GM19351 (cell line): Measurements from ENCODE around the gene CACNA1C.

Experiments
- ATAC-seq: cut with Tn5 transposase; IDR thresholded peaks from one replicate; pipeline ENCODE4 v1.9.1; 2021; ENCODE audit warnings: mild to moderate bottlenecking, moderate library complexity; ENCODE audit not compliant: unreplicated experiment

Gene CACNA1C

DNA sequence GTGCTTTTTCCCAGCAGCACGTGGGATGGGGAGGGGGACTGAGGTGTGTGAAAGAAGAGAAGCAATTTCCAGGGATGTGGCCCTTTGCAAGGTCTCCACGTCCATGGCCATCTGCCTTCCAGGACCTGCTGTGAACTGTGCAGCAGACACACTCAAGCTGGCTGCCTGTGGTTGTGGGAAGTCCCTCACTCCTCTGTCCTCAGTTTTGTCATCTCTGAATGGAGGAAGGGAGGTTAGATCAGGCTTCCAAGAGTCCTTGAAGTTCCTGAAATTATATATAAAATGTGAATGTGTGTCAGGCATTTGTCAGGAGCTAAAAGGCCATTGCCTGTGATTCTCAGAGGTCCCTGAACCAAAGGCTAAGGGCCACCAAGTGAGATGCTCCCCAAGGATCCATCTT, 328.2 kb downstream of the CACNA1C start:
- ATAC-seq = no peak

DNA sequence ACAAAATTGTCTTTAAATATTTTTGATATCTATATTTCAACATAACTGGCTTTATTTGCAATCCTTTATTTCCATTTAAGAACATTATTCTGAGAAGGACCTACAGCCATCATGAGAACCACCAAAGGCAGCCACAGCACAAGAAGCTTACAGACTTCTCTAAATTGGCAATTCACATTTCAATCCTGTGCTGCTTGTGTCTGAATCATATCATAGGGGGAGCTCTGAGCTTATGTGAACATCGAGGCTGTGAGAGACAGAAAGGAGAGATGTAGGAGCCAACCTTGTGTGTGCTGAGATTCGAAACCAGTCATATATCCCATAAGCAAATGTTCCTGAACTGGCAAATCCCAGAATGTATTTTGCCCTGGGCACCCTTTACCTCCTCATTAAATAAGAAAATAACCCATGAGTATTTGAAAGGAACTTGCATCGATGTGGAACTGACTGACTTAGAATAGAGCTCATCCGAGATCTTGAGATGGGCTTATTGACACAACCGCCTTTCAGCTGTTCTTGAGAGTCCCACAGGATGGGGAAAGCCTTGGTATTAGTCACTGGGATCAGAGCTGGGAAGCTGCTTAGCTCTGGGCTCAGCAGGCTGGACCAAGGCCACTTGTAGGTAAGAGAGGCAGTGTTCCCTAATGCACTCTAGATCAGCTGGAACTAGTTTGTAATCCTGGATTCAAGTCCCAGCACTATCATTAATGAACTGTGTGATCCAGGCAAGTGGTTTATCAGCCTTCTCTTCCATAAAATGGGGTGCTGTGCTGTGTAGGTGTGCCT, 329.8 kb downstream of the CACNA1C start:
- ATAC-seq = no peak

DNA sequence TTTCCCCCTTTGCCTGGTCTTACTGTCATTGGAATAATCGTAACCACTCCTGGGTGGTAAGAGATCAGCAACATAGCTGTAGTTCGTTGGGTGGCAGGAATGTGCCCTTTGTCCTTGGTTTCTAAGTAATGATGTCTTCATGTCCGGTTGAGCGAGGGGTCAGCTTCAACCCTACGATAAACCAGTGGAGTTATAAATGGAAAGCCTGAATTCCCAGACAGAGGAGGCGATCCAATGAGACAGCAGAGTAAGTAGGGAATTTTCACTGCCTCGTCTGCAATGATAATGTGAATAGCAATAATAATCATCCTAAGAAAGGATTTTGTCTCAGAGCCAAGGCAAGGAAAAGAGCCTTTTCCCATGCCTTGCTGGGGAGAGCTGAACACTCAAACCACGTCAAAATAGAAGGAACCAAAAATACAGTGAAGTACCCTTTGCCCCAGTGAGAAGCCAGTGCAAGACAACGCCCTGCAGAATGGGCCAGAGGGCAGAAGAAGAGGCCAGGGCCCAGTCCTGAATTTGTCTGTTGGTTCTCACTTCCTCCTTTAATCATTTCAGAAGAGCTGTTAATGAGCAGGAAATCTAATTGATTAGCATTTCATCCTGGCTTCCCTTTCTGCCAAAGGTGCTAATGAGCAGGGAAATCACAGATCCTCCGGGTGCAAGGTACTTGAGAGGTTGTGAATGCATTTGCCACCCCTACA, 330.7 kb downstream of the CACNA1C start:
- ATAC-seq = no peak

DNA sequence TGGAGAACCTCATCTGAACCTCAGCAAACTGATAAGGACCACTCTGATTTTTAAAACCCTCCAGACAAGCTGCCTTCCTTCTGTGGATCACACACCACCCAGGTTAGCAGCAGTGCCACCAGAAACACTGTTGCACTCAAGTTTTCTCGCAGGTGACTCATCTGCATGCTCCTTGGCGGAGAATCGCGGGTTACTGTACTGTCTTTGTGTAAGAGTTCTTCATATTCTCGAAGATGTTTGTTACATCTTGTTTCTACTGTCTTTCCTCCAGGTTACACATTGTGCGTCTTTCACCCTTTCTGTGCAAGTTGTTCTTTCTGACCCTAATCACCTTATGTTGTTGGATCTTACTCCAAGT, 331.2 kb downstream of the CACNA1C start:
- no peak for ATAC-seq

DNA sequence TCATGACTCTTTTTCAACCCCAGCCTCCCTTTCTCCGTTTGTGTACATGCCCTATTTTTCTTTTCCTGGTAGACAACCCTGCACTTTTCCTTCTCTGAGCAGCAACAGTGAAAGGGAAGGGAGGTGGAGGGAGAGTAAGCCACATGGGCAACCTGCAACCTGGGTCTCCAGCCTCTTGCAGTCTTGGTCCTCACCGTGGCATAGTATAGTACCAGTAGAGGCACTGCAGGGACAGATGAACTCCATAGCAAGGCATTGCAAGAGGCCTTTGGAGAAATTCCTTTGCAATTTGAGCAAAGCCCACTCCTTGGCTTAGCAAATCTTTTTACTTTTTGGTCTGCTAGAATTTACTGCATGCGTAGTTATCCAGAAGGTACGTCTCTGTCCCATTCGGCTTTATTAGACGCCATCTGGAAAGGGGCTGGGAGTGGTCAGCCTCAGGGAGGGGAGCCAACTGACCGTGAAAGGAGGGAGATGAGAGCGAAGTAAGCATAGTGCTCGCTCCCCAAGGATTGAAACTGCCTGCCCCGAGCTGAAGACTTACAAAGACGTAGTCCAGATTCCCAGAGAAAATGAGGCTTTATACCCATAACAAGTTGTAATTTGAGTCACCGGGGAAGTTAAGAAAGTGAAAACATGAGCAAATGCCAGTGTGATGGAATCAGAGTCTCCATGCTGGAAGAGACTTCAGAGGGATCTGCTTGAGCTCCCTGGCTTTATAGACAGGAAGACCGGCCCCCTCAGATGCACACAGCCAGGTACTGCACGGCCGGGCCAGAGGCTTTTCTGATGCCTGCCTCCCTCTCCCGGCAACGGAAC, 332.0 kb downstream of the CACNA1C start:
- no peak for ATAC-seq

DNA sequence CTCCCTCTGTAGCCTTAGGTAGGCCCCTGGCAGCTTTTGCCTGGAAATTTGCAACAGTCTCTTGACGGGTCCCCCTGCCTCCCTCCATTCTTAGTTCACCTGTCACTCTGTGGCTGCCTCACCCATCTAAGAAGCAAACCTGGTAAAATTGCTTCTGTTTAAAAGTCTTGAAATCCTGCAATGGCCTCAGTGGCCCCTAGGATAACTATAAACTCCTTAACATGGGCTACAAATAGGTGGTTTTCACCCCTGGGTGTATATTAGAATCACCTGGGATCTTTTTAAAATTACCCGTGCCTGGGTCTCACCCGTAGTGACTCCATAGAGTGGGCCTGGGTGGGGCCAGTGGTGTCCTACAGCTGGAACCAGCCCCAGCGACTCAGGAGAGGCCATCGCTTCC, 332.7 kb downstream of the CACNA1C start:
- ATAC-seq = no peak

DNA sequence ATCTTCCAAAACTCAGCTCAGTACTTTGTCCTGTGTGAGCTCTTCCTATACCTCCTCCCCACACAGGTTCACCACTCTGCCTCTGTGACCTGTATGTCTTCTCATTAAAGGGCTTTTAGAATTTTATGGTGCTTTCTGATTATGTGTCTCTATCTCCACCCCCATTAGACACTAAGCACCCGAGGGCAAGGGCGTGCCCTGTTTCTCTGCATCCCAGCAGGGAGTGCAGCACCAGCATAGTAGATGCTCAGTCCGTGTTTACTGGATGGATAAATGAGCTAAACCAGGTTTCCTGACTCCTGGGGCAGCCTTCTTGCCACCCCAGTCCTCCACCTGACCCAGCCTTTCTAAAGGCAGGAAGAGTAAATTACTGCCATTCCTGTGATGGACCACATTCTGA, 333.8 kb downstream of the CACNA1C start:
- ATAC-seq = no peak

DNA sequence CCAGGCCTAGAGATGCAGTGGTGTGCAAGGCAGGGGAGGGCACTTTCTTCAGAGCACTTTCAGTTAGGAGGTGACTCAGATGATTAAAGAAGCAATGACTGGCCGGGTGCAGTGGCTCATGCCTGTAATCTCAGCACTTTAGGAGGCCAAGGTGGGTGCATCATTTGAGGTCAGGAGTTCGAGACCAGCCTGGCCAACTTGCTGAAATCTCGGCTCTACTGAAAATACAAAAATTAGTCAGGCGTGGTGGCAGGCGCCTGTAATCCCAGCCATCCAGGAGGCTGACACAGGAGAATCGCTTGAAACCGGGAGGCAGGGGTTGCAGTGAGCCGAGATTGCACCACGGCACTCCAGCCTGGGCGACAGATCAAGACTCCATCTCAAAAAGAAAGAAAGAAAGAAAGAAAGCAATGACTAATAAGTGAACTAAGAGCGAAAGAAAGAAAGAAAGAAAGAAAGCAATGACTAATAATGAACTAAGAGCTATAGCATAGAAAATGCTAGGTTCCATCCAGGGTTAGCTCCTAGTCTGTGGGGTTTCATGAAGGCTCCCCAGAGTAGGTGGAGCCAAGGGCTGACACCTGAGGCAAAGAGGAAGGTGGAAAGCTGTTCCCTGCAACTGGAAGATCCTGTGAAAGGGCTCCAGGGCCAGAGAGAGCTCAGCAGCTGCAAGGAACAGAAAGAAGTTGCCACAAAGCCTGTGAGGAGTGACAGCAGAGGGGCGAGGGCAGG, 334.5 kb downstream of the CACNA1C start:
- peak; percentile 78 for ATAC-seq

DNA sequence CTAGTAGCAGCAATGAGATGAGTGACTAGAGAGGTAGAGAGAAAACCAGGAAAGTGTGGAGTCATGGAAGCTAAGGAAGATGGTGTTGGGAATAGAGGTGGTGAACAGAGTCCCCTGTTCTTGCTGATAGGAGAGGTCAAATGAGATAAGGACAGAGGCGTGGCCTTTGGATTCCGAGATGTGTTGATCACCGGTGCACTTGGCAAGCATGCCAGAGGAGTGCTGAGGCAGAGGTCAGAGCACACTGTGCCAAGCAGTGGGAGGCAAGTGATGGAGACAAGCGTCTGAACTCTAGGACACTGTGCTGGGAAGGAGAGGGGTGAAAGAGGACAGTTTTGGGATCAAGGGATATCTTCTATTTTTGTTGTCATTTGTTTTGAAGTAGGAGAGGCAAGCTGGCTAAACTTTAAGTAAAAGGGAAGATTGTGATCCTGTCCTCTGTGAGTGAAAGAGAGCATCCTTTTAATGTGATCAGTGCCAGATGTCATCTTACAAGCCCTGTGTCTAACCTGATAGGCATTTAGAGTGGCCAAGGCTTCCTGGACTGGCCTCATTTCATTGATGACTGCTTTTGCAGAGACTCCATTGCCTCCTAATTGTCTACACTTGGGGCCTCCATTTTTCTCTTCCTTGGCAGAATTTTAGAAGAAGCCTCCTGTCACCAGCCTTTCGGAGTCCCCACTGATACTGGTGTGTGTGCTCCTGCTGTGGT, 336.4 kb downstream of the CACNA1C start:
- no peak for ATAC-seq

DNA sequence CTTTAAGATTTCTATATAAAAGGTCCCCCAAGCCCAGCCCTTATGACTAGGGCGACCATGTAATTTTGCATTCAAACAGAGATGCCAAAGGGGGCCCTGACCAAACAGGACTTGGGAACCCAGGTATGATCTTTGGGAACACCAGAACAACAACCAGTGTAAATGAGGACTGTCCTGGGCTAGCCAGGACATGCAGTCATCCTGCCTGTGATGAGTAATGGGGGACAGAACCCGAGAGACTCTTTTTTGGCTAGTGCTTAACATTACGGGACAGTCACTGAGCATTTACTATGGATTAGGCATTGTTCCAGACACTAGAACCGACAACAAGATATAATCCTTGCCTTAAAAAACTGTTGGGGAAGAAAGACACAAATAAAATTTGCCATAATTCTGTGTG, 337.3 kb downstream of the CACNA1C start:
- ATAC-seq = no peak

DNA sequence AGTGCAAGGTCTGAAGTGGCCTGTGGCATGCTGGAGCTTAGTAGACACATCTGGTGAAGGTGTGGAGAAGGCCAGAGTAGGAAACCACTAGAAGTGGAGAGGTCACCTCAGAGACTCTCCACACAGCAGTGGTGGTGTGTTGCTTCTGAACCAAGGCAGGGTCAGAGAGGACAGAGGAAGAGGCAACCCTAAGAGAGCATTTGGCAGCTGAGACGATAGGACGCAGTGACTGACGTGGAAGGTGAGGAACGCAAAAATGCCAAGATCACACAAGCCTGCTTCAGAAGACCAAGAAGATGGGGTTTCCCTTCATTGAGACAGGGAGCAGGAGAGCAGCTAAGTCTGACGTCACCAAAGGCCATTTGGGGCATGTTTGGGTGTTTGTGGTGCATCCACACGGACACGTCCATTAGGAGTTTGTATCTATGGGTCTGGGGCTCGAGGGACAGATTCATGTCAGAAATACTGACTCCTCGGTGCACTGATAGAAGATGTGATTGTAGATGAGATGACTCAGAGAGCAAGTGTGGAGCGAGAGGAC, 338.1 kb downstream of the CACNA1C start:
- ATAC-seq = no peak

DNA sequence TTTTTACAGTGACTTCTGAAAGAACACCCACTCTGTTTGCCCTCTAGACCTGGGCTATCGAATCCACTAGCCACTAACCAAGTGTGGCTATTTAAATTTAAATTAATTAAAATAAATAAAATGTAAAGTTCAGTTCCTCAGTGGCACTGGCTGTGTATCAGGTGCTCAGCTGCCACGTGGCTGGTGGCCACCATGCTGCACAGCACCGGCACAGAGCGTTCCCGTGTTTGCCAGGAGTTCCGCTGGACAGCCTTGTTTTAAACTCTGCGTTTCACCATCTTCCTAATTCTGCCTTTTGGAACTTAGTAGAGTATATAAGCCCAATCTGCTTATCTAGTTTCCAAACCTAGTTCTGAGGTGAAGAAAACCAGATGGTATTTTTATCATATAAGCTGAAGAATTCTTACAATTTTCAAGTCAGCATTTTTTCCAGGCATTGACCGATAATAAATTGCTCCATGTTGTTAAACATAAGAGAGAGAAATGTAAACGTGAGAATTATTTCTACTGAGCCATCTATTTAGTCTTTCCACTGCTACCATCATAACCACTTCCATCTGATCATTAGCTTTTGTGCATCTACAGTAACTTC, 339.0 kb downstream of the CACNA1C start:
- no peak for ATAC-seq

DNA sequence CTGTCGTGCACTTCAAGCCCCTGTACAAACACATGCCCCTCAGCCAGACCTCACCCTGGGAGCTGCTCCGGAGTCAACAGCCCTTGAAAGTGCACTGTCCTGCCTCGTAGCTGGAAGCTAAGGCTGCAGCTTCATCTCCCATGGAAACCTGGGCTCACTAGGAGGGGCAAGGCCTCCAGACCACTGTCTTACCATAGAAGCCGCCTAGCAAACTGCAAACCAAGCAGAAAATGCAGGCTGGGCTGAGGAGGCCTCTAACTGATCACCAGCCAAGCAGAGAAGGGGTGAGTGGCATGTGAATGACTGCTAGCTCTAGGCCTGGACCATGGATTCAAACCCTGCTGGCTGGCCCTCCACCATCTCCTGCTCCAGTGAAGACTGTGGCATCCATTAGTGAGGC, 340.2 kb downstream of the CACNA1C start:
- no peak for ATAC-seq

DNA sequence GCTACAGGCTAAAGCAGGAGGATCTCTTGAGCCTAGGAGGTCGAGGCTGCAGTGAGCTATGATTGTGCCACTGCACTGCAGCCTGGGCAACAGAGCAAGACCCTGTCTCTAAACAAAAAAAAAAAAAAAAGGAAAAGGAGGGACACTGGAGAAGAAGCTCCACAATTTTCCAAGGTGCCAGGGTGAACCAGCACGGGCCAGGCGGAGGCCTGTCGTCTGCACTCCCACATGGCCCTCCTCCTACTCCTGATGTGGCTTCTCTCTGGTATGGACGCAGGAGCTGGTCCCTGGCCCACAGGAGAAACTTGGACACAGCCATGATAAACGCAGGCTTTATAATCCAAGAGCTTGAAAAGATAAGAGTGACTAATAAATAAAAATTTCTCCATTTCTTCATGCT, 341.2 kb downstream of the CACNA1C start:
- no peak for ATAC-seq

DNA sequence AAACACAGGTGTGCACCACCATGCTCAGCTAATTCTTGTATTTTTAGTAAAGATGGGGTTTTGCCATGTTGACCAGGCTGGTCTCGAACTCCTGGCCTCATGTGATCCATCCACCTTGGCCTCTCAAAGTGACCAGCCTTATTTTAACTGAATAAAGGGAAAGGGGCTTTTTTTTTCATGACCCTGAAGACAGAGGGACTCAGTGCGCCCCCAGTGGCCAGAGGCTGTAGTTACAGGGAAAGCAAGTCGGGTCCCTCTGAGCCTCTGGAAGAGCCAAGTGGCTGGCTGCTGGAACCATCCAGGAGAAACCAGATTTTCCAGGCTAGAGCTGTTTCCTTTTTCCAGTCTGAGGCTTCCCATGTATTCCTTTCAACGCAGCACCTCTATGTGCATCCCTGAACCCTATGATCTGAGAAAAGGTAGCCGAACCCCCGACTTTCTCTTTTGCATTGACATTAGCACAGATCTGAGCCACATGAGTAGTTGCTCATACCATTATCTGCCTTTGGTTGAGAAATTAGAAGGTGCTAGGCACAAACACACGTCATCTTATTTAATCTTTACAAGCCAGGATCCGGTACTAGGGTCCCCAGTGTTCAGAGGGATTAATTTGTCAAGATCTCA, 342.7 kb downstream of the CACNA1C start:
- ATAC-seq = no peak

DNA sequence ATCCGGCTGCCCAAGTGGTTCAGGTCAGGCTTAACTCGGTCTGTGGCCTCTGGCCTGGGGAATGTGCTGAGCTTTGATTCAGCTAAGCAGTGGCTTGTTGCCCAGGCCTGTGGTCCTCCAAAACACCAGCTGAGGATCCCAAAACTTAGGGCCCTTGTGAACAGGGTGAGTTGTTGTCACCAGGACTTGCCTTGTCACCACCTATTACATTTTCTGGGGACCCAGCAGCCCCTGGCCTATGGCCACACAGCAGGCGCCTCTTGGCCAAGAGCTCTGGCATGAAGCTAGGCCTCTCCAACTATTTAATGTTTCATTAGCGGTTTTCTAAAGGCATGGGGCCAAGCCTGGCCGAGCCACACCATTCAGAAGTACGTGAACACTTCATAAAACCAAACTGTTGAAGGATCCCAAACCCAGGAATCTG, 343.7 kb downstream of the CACNA1C start:
- no peak for ATAC-seq

DNA sequence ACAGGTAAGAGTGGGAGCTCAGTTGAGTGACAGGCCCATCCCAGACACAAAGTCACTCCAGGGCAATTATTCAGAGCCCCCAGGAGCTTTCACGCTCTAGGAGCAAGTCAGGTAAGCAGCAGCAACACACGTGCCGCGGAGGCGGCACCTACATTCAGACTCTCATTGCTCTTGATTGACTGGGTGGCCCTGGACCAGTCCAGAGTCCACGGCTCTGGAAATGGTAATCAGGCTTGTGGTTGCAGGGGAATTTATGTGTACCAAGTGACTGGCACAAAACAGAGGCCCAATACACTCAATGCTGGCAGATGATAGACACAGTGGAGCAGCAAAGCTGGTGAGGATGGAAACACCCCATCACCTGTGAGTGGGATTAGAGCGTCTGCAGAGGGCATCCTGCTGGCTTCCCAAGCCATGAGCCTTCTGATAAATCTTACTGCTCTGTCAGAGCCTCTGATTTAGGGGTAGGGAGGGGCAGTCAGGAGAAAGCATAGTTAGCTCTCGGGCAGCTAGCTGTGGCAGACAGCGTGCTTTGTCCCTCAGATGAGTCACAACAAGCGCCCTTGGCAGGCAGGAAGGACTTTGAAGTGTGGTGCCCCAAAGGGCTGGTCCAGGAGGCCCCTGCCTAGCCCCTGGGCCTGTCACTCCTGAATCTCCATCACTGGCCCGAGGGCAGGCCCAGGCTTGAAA, 344.7 kb downstream of the CACNA1C start:
- ATAC-seq = no peak

DNA sequence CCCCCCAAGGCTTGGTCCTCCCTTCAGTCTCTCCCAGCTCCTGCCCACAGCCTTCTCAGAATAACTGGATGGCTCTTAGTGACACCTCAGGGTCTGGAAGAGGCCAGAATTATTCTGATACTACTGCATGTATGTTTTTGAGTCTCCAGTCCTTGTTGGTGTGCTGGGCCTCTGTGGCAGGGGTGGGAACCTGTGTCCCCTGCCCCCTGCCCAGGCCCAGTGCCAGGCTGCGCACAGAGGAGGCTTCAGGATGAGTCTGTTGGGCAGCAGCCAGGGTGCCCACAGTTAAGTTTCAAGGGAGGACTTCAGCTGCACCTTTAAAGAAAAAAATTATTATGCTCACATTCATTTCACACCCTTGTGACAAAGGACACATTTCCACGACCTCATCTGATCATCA, 348.3 kb downstream of the CACNA1C start:
- no peak for ATAC-seq

DNA sequence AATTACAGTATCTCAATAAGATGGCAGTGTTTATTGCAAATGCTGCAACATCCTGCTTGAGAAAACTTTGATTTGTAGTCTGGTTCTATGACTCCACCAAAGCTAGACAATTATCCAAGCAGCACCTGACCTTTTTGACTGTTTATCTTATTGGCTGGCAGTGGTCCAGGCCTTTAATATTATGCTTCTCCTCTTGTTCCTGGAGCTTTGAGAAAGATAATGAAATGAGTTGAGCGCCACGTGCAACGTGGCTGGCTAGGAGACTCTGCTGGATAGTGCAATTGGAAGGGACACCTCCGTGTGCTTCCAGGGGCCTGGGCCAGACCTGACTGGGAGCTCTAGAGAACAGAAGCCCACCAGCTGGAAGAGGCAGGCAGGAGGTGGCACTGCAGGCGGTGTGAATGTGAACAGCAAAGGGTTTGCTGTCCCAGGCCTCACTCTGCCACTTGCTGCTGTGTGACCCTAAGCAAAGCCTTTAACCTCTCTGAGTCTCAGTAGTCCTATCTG, 349.3 kb downstream of the CACNA1C start:
- no peak for ATAC-seq
